NCI-H2029 treated with DMSO at 0.1 percent for 48 hours (cell line): Measurements from ENCODE around the gene GIMAP1.

Source experiments
- DNase-seq: peaks from one replicate; lab custom pipeline; 2025; lab: John Stamatoyannopoulos, UW

Gene GIMAP1

GRCh38 chr7:150722431-150722931 is 6.1 kb downstream of the GIMAP1 start:
- no peak for DNase-seq

GRCh38 chr7:150723467-150723866 is 7.1 kb downstream of the GIMAP1 start:
- no peak for DNase-seq

GRCh38 chr7:150727381-150727780 is 11.0 kb downstream of the GIMAP1 start:
- DNase-seq = no peak

- no peak for DNase-seq
Observed at GRCh38 chr7:150728011-150728410, 11.6 kb downstream of the GIMAP1 start.

- DNase-seq = no peak
Observed at GRCh38 chr7:150728609-150729008, 12.2 kb downstream of the GIMAP1 start.

- no peak for DNase-seq
Observed at GRCh38 chr7:150731916-150732315, 15.5 kb downstream of the GIMAP1 start.

- DNase-seq = no peak
Observed at GRCh38 chr7:150732786-150733481, 16.5 kb downstream of the GIMAP1 start.

- no peak for DNase-seq
Observed at GRCh38 chr7:150733482-150734095, 17.2 kb downstream of the GIMAP1 start.

GRCh38 chr7:150734254-150734653 is 17.8 kb downstream of the GIMAP1 start:
- no peak for DNase-seq

GRCh38 chr7:150735596-150736358 is 19.4 kb downstream of the GIMAP1 start:
- DNase-seq = no peak

- no peak for DNase-seq
Observed at GRCh38 chr7:150736864-150737263, 20.5 kb downstream of the GIMAP1 start.

GRCh38 chr7:150737265-150738055 is 21.0 kb downstream of the GIMAP1 start, which contains the start of gene GIMAP5:
TSS of gene GIMAP5 (plus strand) at chr7:150737418. CDS start at chr7:150740885, 3,467 bp downstream.
- DNase-seq = no peak

- no peak for DNase-seq
Observed at GRCh38 chr7:150738092-150738491, 21.7 kb downstream of the GIMAP1 start.

- no peak for DNase-seq
Observed at GRCh38 chr7:150738591-150739001, 22.2 kb downstream of the GIMAP1 start.

- DNase-seq = no peak
Observed at GRCh38 chr7:150739033-150739432, 22.6 kb downstream of the GIMAP1 start.

- DNase-seq = no peak
Observed at GRCh38 chr7:150740053-150740452, 23.6 kb downstream of the GIMAP1 start.

- no peak for DNase-seq
Observed at GRCh38 chr7:150742286-150742968, 26.0 kb downstream of the GIMAP1 start.

GRCh38 chr7:150744041-150744656 is 27.7 kb downstream of the GIMAP1 start:
- no peak for DNase-seq

- no peak for DNase-seq
Observed at GRCh38 chr7:150745086-150745485, 28.7 kb downstream of the GIMAP1 start.

GRCh38 chr7:150745876-150746275 is 29.5 kb downstream of the GIMAP1 start:
- DNase-seq = no peak

GRCh38 chr7:150746921-150747320 is 30.5 kb downstream of the GIMAP1 start:
- DNase-seq = no peak
